Neutrophil (primary cell): ENCODE measurements around the gene CLEC3B.

Experiments used
- H3K27ac ChIP-seq: fragments of 200-600 bp; sonication (generic); 2 replicates; pipeline ENCODE4 v1.5.1; 2016; ENCODE audit warnings: mild to moderate bottlenecking, moderate library complexity
- H3K27me3 ChIP-seq: fragments of 200-600 bp; sonication (generic); 2 replicates; pipeline ENCODE4 v1.6.0; 2016; ENCODE audit warnings: mild to moderate bottlenecking
- H3K36me3 ChIP-seq: fragments of 200-600 bp; sonication (generic); 2 replicates; pipeline ENCODE4 v1.5.1; 2017
- H3K4me1 ChIP-seq, 2 experiments: fragments of 200-600 bp in 1 of 2; sonication (generic) in 1 of 2; 1 replicate in 1 of 2; 2 replicates in 1 of 2; pipeline versions ENCODE4 v1.5.1 to v1.6.1; 2013 to 2016; ENCODE audit warnings: low read depth in 1 of 2, low read length in 1 of 2, mild to moderate bottlenecking in 1 of 2, moderate library complexity in 1 of 2; ENCODE audit not compliant: control insufficient read depth in 1 of 2, insufficient read depth in 1 of 2
- H3K4me3 ChIP-seq, 2 experiments: fragments of 200-600 bp in 1 of 2; sonication (generic) in 1 of 2; 1 replicate in 1 of 2; 2 replicates in 1 of 2; pipeline ENCODE4 v1.5.1; 2013 to 2016; ENCODE audit warnings: low read depth in 1 of 2, low read length in 1 of 2, mild to moderate bottlenecking in 1 of 2, moderate library complexity in 1 of 2
- H3K9me3 ChIP-seq: fragments of 200-600 bp; sonication (generic); 2 replicates; pipeline ENCODE4 v1.5.1; 2016
- CTCF ChIP-seq: fragments of 200-600 bp; sonication (generic); IDR thresholded peaks from 2 replicates; pipeline ENCODE4 v1.5.1; 2016; ENCODE audit warnings: antibody characterized with exemption

CLEC3B gene

DNA sequence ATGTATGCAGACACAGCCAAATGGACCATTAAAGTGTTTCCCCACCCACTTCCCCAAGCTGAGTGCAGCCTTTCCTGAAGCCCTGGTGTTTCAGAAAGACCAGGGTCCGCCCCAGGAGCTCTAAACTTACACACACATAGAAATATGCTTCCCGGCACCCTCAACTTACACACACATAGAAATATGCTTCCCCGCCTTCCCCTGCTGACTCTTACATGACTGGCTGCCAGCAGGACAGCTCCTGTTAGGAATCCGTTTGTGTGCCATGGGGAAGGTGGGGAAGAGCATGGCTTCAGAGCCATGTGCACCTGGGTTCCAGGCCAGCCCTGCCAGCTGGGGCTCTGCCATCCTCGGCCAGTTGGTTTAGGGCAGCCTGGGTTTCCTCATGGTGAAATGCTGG lies 3.6 kb downstream of the CLEC3B start:
- TF ChIP-seq CTCF: no peak
- H3K27ac ChIP-seq: no peak overlapping the region
- H3K4me1 ChIP-seq: peaks cover 10 to 11% of the 10 kb centered on the region in 2 experiments
- no peak overlapping the region for H3K4me3 ChIP-seq
- H3K27me3 ChIP-seq: peaks cover 14% of the 10 kb centered on the region
- H3K9me3 ChIP-seq: no peaks in the 10 kb centered on the region
- H3K36me3 ChIP-seq: no peaks in the 10 kb centered on the region

GRCh38 chr3:45031531-45031930 lies 5.4 kb downstream of the CLEC3B start:
- Histone ChIP-seq H3K27me3 (peaks cover 4% of the 10 kb centered on the region), H3K27ac (no peak overlapping the region), H3K4me1 (peaks cover 29 to 30% of the 10 kb centered on the region in 2 experiments), H3K4me3 (no peak overlapping the region), H3K9me3 (no peaks in the 10 kb centered on the region), H3K36me3 (no peaks in the 10 kb centered on the region)
- TF ChIP-seq CTCF: no peak

DNA sequence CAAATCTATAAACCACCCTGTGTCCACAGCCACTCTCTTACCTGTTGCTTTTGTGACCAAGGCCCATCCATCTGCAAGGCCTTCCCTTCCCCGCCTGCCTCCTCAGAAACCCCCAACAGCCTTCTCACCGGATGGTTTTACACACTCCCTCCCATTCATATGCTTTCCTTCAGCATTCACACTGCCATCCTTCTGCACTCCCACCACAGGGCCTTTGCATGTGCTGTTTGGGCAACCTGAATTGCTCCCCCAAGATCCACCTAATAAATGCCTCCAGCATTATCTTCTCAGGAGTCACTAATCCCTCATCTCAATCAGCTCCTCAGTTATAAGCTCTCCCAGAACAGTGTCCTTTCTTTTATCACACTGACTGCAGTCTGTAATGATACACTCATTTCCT lies 6.0 kb downstream of the CLEC3B start:
- peaks cover 34 to 35% of the 10 kb centered on the region in 2 experiments for H3K4me1 ChIP-seq
- no peaks in the 10 kb centered on the region for H3K36me3 ChIP-seq
- no peak overlapping the region for H3K27ac ChIP-seq
- H3K9me3 ChIP-seq: no peaks in the 10 kb centered on the region
- no peak for TF ChIP-seq CTCF
- no peak overlapping the region for H3K4me3 ChIP-seq
- no peaks in the 10 kb centered on the region for H3K27me3 ChIP-seq

DNA sequence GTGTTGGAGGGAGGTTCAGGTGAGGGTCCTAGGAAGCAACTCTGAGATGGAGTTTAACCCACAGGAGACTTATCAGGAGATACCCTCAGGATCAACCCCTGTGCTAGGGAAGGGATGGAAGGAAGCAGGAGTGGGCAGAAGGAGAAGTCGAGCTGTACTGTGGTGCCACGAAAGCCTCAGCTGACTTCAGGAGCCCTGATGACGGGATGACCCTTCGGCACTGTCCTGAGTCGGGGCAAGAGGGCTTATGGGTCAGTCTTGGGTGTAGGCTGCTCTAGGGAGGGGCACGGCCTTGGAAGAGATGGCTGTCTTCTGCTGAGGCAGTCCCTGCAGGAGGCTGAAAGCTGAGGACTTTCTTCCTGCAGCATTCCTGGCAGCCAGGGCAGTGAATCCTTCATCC lies 7.7 kb downstream of the CLEC3B start:
- H3K4me1 ChIP-seq: peaks cover 41% of the 10 kb centered on the region in 2 experiments

GRCh38 chr3:45034612-45035252 lies 8.6 kb downstream of the CLEC3B start:
- no peaks in the 10 kb centered on the region for H3K9me3 ChIP-seq
- no peaks in the 10 kb centered on the region for H3K27me3 ChIP-seq
- TF ChIP-seq CTCF: no peak
- H3K4me1 ChIP-seq: peaks cover 41% of the 10 kb centered on the region in 2 experiments
- no peaks in the 10 kb centered on the region for H3K36me3 ChIP-seq
- H3K27ac ChIP-seq: peak overlapping the region; percentile 85
- H3K4me3 ChIP-seq: peak overlapping the region; percentile 47 to 49

More for the DNA sequence above, 7.7 kb downstream of the CLEC3B start:
- no peaks in the 10 kb centered on the region for H3K36me3 ChIP-seq
- no peaks in the 10 kb centered on the region for H3K27me3 ChIP-seq
- no peak overlapping the region for H3K4me3 ChIP-seq
- peak overlapping the region; percentile 85 for H3K27ac ChIP-seq
- TF ChIP-seq CTCF: no peak
- no peaks in the 10 kb centered on the region for H3K9me3 ChIP-seq
